Fibroblast of lung (primary cell): ENCODE data around the gene CREB5.

Experiments used
- CTCF ChIP-seq, 2 donors: IDR thresholded peaks in 1 of 2; conservative IDR thresholded peaks in 1 of 2; 1 replicate in 1 of 2; 2 replicates in 1 of 2; pipeline ENCODE4 v1.5.1; 2011 to 2012; ENCODE audit warnings: low read length in 2 of 2, control low read depth in 1 of 2, inconsistent platforms in 1 of 2, low read depth in 1 of 2, mild to moderate bottlenecking in 1 of 2
- EZH2 ChIP-seq: IDR thresholded peaks from 2 replicates; pipeline ENCODE4 v1.5.1; 2012; ENCODE audit warnings: low read length, control low read depth, mild to moderate bottlenecking; ENCODE audit errors: missing control alignments

GRCh38 chr7:28470344-28470743 is 58.0 kb downstream of the CREB5 start:
- TF ChIP-seq CTCF (conservative IDR thresholded peaks at IDR 0.05 in 1 of 2, IDR thresholded peaks at IDR 0.05 in 1 of 2; ENCODE audit: low read depth in 1 of 2, low read length in 2 of 2) (no peak), EZH2 (no peak)
